Measurements from ENCODE around the gene HSD17B2.
"Not testable (repeated sequence)": the region's sequence is repeated elsewhere in the genome, so short reads cannot be mapped to it uniquely, and the experiment has no call there.

Gene HSD17B2, protein sequence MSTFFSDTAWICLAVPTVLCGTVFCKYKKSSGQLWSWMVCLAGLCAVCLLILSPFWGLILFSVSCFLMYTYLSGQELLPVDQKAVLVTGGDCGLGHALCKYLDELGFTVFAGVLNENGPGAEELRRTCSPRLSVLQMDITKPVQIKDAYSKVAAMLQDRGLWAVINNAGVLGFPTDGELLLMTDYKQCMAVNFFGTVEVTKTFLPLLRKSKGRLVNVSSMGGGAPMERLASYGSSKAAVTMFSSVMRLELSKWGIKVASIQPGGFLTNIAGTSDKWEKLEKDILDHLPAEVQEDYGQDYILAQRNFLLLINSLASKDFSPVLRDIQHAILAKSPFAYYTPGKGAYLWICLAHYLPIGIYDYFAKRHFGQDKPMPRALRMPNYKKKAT

DNA sequence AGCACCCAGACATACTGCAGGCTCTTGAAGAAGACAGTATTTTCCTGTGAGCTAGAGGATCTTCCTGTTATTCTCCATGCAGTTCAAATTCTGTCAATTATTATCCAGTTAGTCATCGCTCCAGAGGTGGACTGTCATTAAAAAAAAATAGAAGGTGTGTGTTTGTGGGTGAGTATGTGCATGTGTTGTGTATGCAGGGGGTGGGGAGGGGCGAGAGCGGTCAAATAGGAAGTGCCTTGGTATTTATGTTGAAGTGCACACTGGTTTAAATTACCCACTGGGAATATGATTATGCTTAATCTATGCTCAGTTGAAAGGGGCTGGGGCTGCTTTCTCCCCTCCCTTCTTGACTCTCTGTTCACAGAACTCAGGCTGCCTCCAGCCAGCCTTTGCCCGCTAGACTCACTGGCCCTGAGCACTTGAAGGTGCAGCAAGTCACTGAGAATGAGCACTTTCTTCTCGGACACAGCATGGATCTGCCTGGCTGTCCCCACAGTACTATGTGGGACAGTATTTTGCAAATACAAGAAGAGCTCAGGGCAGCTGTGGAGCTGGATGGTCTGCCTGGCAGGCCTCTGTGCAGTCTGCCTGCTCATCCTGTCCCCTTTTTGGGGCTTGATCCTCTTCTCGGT is at the start of gene HSD17B2:
Gene HSD17B2 (plus strand): TSS at position 273 of the 632 bp plus-strand sequence. CDS start 172 bp downstream, at position 445.
- H3K4me3 ChIP-seq (ENCODE audit: low read depth, low read length) = no peak within 1 kb of the TSS

DNA sequence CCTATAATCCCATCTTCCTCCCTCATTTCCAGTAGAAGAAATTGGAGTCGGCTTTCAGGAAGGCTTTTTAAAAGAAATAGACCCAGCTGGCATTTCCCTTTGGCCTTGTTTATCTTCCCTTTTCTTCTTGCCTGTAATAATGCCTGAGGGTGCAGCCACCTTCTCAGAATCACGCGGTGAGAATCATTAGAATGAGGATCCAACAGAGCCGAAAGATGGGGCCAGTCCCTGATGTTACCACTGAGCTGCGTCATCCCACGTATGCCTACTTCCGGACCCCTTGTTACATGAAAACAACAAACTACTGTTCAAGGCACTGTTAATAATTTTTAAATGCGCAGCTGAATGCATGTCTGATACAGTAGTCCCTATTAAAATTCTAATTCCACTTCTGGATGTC is 47.9 kb upstream of the HSD17B2 start:
- no peak overlapping the region for H3K4me3 ChIP-seq (ENCODE audit: low read depth, low read length)

DNA sequence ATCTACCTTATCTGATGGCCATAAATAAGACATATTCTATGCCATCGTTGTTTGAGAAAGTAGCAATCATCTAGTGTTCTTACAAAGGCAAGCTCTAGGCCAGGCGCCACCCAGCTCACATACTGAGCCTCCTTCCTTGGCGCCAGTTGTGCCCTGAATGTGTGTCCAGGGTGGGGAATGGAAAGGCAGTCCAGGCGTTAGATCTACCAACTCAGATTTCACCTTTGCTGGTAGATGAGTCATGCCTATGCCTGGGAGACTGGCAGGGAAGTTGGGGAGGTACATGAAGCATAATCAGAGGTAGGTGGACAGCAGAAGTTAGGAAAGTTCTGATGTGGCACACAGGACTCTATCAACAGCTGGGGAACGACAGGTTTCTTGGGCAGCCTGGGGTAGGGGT is 47.3 kb upstream of the HSD17B2 start:
- no peak overlapping the region for H3K4me3 ChIP-seq (ENCODE audit: low read depth, low read length)

DNA sequence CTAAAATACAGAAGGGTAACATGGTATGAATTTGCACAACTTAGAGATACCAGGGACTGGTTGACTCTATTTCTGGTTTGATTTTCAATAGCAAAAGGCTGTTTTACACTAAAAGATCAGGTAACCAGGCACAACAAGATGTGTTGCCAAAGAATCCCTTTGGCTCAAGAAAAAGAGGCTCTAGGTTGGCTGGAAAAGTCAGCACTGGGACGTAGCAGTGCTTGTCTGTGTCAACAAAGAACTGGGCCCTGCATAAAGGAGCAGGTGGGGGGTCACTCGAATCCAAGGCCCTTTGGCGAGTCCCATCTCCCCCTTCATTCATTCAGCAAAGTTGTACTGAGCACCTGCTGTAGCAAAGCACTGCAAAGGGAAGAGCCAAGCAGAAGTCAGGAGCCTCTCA is 42.2 kb upstream of the HSD17B2 start:
- H3K4me3 ChIP-seq (ENCODE audit: low read depth, low read length) = no peak overlapping the region

DNA sequence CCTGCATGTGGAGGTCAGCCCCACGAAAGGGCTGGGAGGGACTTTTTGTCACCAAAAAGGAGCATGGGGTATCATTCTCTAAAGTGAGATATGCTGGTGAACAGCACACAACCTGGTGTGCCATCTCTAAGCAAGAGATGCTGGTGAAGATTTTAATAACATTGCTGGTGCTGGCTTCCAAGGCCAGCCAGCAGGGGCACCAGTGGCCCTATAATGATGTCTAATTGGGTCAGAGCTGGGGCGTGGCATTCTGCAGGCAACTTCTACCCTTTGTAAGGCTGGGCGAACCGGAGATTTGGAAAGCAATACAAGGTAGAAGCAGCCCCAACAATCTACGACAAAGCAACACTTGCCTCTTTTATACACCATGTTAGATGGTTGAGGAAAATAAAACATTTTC is 40.6 kb upstream of the HSD17B2 start:
- no peak overlapping the region for H3K4me3 ChIP-seq (ENCODE audit: low read depth, low read length)

DNA sequence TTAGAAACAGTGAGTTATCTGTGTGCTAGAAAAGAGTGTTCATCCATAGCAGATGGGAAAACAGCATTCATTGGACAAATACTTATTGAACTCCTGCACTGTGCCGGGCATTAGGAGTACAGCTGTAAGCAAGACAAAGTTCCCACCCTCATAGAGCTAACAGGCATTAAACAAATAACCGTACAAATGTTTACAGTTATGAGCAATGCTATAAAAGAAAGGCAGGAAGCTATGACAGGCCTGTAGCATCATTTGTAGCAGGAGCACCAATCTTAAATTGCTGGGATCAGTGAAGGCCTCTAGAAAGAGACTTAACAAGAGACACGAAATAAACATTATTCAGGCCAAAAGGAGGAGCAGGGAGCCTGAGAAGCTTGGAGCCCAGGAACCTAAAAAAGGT is 39.4 kb upstream of the HSD17B2 start:
- H3K4me3 ChIP-seq (ENCODE audit: low read depth, low read length) = no peak overlapping the region

DNA sequence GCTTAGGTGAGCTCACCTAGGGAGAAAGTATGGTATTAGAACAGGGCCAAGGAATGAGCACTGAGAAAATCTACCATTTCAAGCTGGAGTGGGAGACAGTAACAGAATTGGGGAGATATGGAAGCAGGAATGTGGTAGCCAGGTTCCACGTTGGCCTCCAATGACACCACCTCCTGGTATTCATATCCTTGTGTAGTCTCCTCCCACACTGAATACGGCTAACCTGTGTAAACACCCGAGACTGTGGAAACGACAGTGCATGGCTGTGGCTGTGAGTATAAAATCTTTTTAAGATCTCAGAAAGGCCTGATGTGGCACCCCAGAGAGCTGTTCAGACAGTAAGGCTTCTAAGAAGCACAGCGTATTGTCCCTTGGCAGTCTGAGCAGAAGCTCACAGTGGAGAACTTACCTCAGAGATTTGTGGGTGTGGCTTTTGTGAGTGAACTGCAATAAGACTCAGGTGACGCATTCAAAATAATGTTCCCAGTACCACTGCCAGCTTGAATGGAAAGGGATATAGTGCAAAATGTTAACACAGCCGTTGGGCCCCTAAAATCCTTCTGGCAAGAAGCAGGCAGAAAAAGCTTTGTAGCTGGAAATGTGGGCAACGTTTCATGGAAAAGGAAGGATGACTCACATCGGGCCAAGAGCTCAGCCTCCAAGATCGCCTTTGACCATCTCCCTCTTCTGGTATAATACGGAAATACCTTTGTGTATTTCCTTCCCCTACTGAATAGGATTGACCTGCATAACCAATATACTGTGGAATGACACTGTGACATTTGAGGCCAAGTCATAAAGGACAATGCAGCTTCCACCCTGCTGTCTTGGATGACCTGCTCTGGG is 38.2 kb upstream of the HSD17B2 start:
- H3K4me3 ChIP-seq (ENCODE audit: low read depth, low read length) = no peak overlapping the region

DNA sequence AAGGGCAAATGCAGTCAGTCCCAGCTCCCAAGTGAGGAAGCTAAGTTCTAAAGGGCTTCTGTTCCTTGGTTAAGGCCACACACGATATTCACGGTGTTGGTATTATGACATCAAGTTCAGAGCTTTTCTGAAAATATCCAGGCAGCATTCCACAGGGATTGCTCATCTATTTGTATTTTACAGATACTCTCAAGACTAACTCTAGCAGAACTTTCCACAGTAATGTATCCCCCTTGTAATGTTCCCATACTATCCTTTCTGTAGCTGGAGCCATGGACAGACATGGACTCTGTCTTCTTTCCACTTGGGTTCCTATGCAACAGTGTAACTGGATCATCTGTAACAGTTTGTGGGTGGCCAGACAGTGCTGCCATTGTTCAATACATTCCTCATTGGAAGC is 37.3 kb upstream of the HSD17B2 start:
- H3K4me3 ChIP-seq (ENCODE audit: low read depth, low read length) = no peak overlapping the region

DNA sequence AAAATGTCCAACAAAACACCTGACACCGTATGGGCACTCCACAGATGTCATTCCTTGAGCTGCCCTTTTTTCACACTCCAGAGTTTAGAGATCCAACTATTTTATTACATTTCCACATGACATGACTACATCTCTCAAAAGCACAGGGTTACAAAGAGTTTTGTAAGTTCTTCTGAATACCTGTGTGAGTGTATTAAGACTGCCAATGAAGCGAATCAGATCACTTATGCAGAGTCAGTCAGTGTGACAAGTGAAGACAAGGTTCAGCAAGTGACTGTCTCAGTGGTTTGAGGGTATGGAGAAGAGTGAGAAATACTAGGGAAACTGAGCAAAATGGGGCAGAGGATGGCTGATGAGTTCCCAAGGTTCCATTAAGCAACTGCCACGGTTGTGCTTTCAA is 32.2 kb upstream of the HSD17B2 start:
- H3K4me3 ChIP-seq (ENCODE audit: low read depth, low read length) = no peak overlapping the region

DNA sequence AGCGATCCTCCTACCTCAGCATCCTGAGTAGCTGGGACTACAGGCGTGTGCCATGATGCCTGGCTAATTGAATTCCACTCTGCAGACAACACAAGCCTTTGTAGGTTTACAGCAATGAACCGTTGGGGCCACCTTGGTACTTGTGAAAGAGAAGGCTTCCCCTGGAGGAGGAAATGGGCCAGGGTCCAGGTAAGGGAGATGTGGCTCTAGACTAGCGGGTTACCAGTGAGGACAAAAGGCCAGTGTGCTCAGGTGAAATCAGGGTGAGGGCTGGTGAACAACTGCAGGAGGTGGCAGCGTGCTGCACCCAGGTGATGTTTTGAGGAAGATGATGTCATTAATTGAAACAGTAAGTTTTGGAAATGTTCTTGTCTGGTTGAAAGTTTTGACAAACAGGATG is 30.5 kb upstream of the HSD17B2 start:
- H3K4me3 ChIP-seq (ENCODE audit: low read depth, low read length) = no peak overlapping the region

DNA sequence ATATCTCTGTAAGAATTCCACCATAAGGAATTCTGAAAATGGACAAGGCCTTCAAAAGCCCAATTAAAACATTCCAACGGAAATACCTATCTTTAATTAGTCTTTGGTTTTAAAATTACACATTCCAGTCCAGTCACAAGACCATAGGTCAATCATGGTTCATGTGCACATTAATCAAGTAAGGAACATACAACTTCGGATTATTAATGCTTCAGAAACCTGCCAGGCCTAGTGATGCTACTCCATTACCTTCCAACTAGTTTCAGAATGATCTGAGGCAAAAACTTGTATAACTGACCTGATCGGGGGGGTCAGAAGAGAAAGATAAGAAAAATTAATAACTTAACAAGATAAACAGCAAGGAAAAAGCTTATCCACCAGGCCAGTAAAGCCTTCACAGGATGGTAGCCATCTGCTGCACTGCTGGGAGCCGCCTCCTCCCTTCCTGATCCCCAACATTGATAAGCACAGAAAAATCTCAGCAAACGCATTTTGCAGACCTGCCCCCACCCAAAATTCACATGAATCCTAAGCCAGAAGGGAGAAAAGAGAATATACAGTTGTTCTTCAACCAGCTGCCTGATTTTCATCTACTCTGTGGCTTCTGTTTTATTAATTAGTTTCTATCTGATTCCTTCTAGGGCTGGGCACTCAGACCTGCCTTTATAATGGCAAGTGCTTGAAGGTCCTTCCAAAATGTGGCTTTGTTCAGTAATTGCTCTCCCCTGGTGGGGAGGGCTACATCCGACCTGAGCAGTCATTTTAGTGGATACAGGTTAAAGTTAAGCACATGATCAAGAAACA is 29.8 kb upstream of the HSD17B2 start:
- no peak overlapping the region for H3K4me3 ChIP-seq (ENCODE audit: low read depth, low read length)

DNA sequence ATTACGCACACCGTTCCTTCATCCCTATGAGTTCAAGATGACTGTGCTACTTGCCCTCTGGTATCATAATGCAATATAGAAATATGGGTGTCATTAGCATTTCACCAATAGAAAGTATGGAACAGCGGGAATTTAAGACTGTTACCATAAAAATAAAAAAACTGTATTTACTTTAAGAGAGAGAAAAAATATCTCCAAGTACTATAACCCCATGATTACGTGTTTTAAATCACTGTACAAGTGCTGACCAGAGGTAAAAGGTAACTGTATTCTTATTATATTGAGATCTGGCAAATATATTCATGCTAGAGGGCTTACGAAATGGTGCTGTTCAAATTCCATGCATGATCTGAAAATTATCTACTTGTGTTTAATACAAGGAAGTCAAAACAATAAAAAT is 29.0 kb upstream of the HSD17B2 start:
- no peak overlapping the region for H3K4me3 ChIP-seq (ENCODE audit: low read depth, low read length)

DNA sequence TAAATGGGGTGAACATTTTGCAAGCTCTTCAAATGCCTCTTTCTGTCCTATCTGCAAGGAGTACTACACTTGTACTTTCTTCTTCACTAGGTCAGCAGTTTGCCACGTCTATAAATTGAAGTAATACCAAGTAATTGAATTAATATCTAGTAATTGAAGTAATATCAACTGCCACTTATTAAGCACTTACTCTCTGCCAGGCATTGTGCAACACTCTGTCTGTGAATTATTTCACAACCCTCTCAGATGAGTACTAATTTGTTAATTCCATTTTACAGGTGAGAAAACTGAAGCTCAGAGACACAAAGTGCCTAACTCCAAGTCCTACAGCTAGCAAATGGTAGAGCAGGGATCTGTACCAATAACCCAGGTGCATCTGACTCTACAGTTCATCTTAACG is 27.9 kb upstream of the HSD17B2 start:
- H3K4me3 ChIP-seq (ENCODE audit: low read depth, low read length) = no peak overlapping the region

DNA sequence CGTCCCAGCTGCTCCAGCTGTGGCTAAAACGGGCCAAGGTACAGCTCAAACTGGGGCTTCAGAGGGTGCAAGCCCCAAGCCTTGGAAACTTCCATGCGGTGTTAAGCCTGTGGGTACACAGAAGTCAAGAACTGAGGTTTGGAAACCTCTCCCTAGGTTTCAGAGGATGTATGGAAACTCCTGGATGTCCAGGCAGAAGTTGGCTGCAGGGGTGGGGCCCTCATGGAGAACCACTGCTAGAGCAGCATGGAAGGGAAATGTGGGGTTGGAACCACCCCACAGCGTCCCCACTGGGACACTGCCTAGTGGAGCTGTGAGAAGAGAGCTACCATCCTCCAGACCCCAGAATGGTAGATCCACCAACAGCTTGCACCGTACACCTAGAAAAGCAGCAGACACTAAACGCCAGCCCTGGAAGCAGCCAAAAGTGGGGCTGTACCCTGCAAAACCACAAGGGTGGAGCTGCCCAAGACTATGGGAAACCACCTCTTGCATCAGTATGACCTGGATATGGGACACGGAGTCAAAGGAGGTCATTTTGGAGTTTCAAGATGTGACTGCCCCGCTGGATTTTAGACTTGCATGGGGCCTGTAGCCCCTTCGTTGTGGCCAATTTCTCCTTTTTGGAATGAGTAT is 26.0 kb upstream of the HSD17B2 start:
- no peak overlapping the region for H3K4me3 ChIP-seq (ENCODE audit: low read depth, low read length)

DNA sequence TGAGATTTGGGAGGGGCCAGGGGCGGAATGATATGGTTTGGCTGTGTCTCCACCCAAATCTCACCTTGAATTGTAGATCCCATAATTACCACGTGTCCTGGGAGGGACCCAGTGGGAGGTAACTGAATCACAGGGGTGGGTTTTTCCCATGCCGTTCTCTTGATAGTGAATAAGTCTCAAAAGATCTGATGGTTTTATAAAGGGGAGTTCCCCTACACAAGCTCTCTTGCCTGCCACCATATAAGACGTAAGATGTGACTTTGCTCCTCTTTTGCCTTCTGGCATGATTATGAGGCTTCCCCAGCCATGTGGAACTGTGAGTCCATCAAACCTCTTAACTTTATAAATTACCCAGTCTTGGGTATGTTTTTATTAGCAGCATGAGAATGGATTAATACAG is 25.3 kb upstream of the HSD17B2 start:
- not testable (repeated sequence) for H3K4me3 ChIP-seq (ENCODE audit: low read depth, low read length)

DNA sequence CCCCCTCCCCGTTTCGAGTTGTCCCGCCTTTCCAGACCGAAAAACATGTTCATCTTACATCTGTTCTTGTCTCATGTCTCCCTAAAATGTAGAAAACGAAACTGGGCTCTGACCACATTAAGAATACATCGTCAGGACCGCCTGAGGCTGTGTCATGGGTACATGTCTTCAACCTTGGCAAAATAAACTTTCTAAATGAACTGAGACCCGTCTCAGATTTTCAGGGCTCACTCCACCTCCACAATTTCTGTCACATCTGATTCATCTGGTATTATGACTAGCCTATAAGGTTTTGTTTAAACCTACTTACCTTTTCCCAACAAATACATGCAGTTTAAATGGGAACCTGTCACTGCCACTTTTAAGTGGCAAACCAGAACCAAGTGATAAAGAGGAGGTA is 24.4 kb upstream of the HSD17B2 start:
- no peak overlapping the region for H3K4me3 ChIP-seq (ENCODE audit: low read depth, low read length)

DNA sequence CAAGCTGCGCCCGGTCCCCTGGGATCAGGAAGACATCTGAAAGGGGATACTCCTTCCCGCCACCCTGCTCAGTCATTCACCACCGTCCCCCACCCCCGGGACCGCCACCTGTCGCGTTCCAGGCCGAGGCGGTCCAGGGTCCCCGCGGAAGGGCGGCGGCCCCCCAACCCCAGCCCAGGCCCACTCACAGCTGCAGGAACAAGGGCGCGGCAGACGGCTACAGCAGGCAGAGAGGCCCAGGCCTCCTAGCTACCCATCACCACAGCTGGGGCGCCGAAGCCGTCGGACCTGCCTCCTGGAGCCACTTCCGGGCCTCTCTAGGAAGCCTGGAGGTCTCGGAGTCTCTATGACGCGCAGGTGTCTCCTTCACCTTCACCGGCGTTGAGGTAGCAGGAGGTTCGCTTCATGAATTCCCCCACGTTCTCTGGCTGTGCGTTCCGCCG is 23.8 kb upstream of the HSD17B2 start, which contains the start of gene SDR42E1:
Gene SDR42E1 (minus strand): TSS at position 272 of the 443 bp plus-strand sequence. CDS start 10,612 bp downstream, outside the sequence.
- no peak within 1 kb of the TSS for H3K4me3 ChIP-seq (ENCODE audit: low read depth, low read length)

DNA sequence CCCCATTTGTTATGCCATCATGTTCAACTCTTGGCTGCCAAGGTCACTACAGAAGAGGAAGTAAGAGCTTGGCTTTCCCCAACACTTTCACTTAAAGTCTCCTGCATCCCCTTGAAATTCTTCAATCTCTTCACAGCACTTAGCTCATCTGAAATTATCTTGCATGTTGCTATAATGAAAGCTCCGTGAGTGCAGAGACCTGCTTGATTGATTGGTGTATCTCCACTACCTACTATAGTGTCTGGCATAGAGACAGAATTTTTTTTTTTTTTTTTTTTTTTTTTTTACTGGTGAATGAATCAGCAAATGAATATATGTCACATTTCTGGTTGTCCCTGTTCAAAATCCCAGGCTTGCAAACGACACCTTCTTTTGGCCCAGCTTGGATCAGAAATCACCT is 21.9 kb upstream of the HSD17B2 start:
- H3K4me3 ChIP-seq (ENCODE audit: low read depth, low read length) = no peak overlapping the region

DNA sequence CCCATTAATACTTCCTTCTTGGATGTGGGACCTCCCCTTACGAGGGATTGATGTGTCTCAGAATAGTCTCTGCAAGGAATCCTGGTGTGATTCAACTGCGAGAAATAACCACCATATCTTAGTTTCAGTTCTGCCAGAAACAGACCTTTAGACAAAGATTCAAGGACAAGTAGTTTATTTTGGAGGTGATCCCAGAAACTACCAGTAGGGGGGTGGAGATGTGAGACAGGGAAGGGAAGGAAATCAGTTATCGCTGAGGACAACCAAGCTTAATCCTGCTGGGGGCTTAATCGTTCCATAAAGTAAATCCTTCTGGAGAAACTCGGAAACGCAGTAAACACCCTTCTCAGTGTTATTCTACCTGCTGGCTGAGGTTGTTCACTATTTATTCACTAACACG is 18.8 kb upstream of the HSD17B2 start:
- no peak overlapping the region for H3K4me3 ChIP-seq (ENCODE audit: low read depth, low read length)

DNA sequence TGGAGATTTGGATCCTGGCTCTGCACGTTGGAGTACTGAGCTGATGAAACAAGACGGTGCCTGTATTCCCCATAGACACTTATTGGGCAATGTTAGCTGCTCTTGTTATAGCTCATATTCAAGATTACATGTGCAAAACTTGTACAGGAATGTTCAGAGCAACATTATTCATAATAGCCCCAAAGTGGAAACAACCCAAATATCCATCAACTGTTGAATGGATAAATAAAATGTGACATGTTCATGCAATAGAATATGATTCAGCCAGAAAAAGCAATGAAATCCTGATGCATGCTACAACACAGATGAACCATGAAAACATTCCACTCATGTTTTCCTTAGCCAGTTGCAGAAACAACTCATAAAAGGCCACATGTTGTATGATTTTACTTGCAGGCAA is 18.1 kb upstream of the HSD17B2 start:
- no peak overlapping the region for H3K4me3 ChIP-seq (ENCODE audit: low read depth, low read length)

Data from iPS-11a (cell line).